ENCODE data around the gene DAAM1. TPM values are rescaled to one million over a fixed set of nuclear protein-coding genes. Genes with fewer than 3 reads are reported as not detected.

Gene DAAM1
- total and polyA plus RNA-seq, 10 donors: 8.3 to 76.1 (median 35.2) TPM

GRCh38 chr14:59370158-59370742 is 181.8 kb downstream of the DAAM1 start:
- 78 to 87% (median 82%) methylated on average over 3 of the region's 3 CpGs for WGBS, 5 donors
- H3K27ac ChIP-seq: no peak overlapping the region
- no peaks in the 10 kb centered on the region for H3K27me3 ChIP-seq (replicated peaks in 1 of 7)
- TF ChIP-seq POLR2AphosphoS5 (IDR thresholded peaks at IDR 0.05): no peak
- no peak for TF ChIP-seq CTCF (IDR thresholded peaks at IDR 0.05 in 8 of 11, conservative IDR thresholded peaks at IDR 0.05 in 3 of 11)
- TF ChIP-seq POLR2A (IDR thresholded peaks at IDR 0.05): no peak
- no peaks in the 10 kb centered on the region for H3K4me1 ChIP-seq
- intact Hi-C loops (cut with DNase I; ENCODE audit: low total_unique reads): no loop called here
- DNase-seq: no peak
- H3K9me3 ChIP-seq: no peaks in the 10 kb centered on the region
- no peak overlapping the region for H3K4me3 ChIP-seq
- H3K36me3 ChIP-seq: peaks cover 0 to 23% (median 14%) of the 10 kb centered on the region in 6 donors

DNA sequence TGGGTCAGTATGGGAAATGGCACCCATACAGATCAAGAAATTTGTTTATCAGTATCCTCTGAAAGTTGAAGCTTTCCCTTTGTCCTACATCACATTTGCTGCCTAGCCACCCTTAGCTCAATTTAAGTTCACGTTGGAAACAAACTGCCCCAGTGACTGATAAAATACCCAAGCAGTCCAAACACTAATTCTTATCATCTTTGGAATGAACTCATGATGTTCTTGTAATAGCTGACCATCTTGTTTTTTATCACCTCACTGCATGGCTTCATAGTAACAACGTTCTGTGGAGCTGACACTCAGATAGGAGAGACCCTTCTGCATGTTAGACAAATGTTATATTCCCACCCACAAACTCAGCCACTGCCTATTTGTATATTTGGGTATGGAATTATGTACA is 183.3 kb downstream of the DAAM1 start:
- peaks cover 0 to 23% (median 14%) of the 10 kb centered on the region in 6 donors for H3K36me3 ChIP-seq
- DNase-seq: no peak
- no peak overlapping the region for H3K4me3 ChIP-seq
- H3K27me3 ChIP-seq (replicated peaks in 1 of 7): no peaks in the 10 kb centered on the region
- H3K4me1 ChIP-seq: no peaks in the 10 kb centered on the region
- WGBS, 5 donors: 73 to 88% (median 85%) methylated on average over 2 of the region's 2 CpGs
- TF ChIP-seq POLR2A (IDR thresholded peaks at IDR 0.05): no peak
- no peak for TF ChIP-seq POLR2AphosphoS5 (IDR thresholded peaks at IDR 0.05)
- no peak for TF ChIP-seq CTCF (IDR thresholded peaks at IDR 0.05 in 8 of 11, conservative IDR thresholded peaks at IDR 0.05 in 3 of 11)
- intact Hi-C loops (cut with DNase I; ENCODE audit: low total_unique reads): no loop called here
- H3K9me3 ChIP-seq: no peaks in the 10 kb centered on the region
- no peak overlapping the region for H3K27ac ChIP-seq

DNA sequence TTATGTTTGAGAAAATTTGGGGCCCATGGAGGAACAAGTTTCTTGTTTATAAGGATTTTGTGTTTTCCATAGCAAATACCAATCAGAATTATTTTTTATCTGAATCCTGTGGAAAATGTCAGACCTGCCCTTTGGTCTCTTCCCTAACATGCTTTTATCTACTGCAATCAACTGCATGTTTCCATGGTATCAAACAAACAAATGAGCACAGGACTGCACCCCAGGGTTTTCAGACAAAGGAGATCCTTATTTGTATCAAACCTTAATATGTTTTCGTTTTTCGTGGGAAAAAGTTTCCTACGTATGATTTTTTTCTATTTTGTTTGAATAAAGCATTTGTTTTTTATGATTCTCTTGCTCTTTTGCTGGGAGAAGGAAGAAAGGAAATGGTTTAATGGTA is 185.6 kb downstream of the DAAM1 start:
- TF ChIP-seq CTCF (IDR thresholded peaks at IDR 0.05 in 8 of 11, conservative IDR thresholded peaks at IDR 0.05 in 3 of 11) (no peak), POLR2AphosphoS5 (IDR thresholded peaks at IDR 0.05) (no peak), POLR2A (IDR thresholded peaks at IDR 0.05) (no peak)
- 92 to 97% (median 96%) methylated on average over 3 of the region's 3 CpGs for WGBS, 5 donors
- intact Hi-C loops (cut with DNase I; ENCODE audit: low total_unique reads): no loop called here

GRCh38 chr14:59376686-59377085 is 188.2 kb downstream of the DAAM1 start:
- Histone ChIP-seq H3K4me3 (no peak overlapping the region), H3K27ac (peak overlapping the region in 6 of 8 donors; percentile 5 to 64 (median 58)), H3K9me3 (no peaks in the 10 kb centered on the region), H3K4me1 (peaks cover 0 to 12% (median 0%) of the 10 kb centered on the region in 6 donors), H3K27me3 (replicated peaks in 1 of 7) (no peaks in the 10 kb centered on the region), H3K36me3 (no peaks in the 10 kb centered on the region)
- WGBS, 5 donors: 78 to 83% (median 81%) methylated on average over 3 of the region's 3 CpGs
- TF ChIP-seq POLR2A (IDR thresholded peaks at IDR 0.05) (no peak), CTCF (IDR thresholded peaks at IDR 0.05 in 8 of 11, conservative IDR thresholded peaks at IDR 0.05 in 3 of 11) (no peak), POLR2AphosphoS5 (IDR thresholded peaks at IDR 0.05) (no peak)
- DNase-seq: no peak
- intact Hi-C loops (cut with DNase I; ENCODE audit: low total_unique reads): no loop called here

More for the DNA sequence above, 185.6 kb downstream of the DAAM1 start:
- H3K27ac ChIP-seq: no peak overlapping the region
- peaks cover 0 to 12% (median 0%) of the 10 kb centered on the region in 6 donors for H3K4me1 ChIP-seq
- H3K9me3 ChIP-seq: no peaks in the 10 kb centered on the region
- no peak overlapping the region for H3K4me3 ChIP-seq
- no peak for DNase-seq
- H3K36me3 ChIP-seq: peaks cover 0 to 5% (median 1%) of the 10 kb centered on the region in 6 donors
- H3K27me3 ChIP-seq (replicated peaks in 1 of 7): no peaks in the 10 kb centered on the region

Data from spleen (tissue), 11 donors.